ENCODE measurements around the gene SWT1.

SWT1 gene

GRCh38 chr1:185267701-185268100 is 110.7 kb downstream of the SWT1 start:
- Histone ChIP-seq H3K27ac (ENCODE audit: low read length) (no peak overlapping the region), H3K36me3 (ENCODE audit: control insufficient read depth in 1 of 2, insufficient read depth in 2 of 2, low read length in 2 of 2) (no peaks in the 10 kb centered on the region), H3K4me3 (ENCODE audit: low read depth in 1 of 2, low read length in 2 of 2) (no peak overlapping the region), H3K27me3 (ENCODE audit: low read depth, low read length) (no peaks in the 10 kb centered on the region), H3K9me3 (ENCODE audit: control insufficient read depth in 1 of 2, low read length in 2 of 2) (no peaks in the 10 kb centered on the region), H3K4me1 (ENCODE audit: control insufficient read depth in 1 of 2, insufficient read depth in 2 of 2, low read length in 2 of 2) (no peaks in the 10 kb centered on the region)

GRCh38 chr1:185268352-185268751 is 111.4 kb downstream of the SWT1 start:
- no peaks in the 10 kb centered on the region for H3K4me1 ChIP-seq (ENCODE audit: control insufficient read depth in 1 of 2, insufficient read depth in 2 of 2, low read length in 2 of 2)
- no peaks in the 10 kb centered on the region for H3K36me3 ChIP-seq (ENCODE audit: control insufficient read depth in 1 of 2, insufficient read depth in 2 of 2, low read length in 2 of 2)
- no peak overlapping the region for H3K4me3 ChIP-seq (ENCODE audit: low read depth in 1 of 2, low read length in 2 of 2)
- no peak overlapping the region for H3K27ac ChIP-seq (ENCODE audit: low read length)
- H3K9me3 ChIP-seq (ENCODE audit: control insufficient read depth in 1 of 2, low read length in 2 of 2): no peaks in the 10 kb centered on the region
- H3K27me3 ChIP-seq (ENCODE audit: low read depth, low read length): no peaks in the 10 kb centered on the region

- Histone ChIP-seq H3K27ac (ENCODE audit: low read length) (no peak overlapping the region), H3K4me3 (ENCODE audit: low read depth in 1 of 2, low read length in 2 of 2) (no peak overlapping the region), H3K36me3 (ENCODE audit: control insufficient read depth in 1 of 2, insufficient read depth in 2 of 2, low read length in 2 of 2) (no peaks in the 10 kb centered on the region), H3K27me3 (ENCODE audit: low read depth, low read length) (no peaks in the 10 kb centered on the region), H3K4me1 (ENCODE audit: control insufficient read depth in 1 of 2, insufficient read depth in 2 of 2, low read length in 2 of 2) (no peaks in the 10 kb centered on the region), H3K9me3 (ENCODE audit: control insufficient read depth in 1 of 2, low read length in 2 of 2) (no peaks in the 10 kb centered on the region)
Observed at GRCh38 chr1:185271921-185272320, 115.0 kb downstream of the SWT1 start.

GRCh38 chr1:185279571-185279970 is 122.6 kb downstream of the SWT1 start:
- no peaks in the 10 kb centered on the region for H3K27me3 ChIP-seq (ENCODE audit: low read depth, low read length)
- H3K9me3 ChIP-seq (ENCODE audit: control insufficient read depth in 1 of 2, low read length in 2 of 2): no peaks in the 10 kb centered on the region
- H3K4me3 ChIP-seq (ENCODE audit: low read depth in 1 of 2, low read length in 2 of 2): no peak overlapping the region
- no peaks in the 10 kb centered on the region for H3K4me1 ChIP-seq (ENCODE audit: control insufficient read depth in 1 of 2, insufficient read depth in 2 of 2, low read length in 2 of 2)
- peaks cover 0 to 12% of the 10 kb centered on the region in 2 donors for H3K36me3 ChIP-seq (ENCODE audit: control insufficient read depth in 1 of 2, insufficient read depth in 2 of 2, low read length in 2 of 2)
- H3K27ac ChIP-seq (ENCODE audit: low read length): no peak overlapping the region

GRCh38 chr1:185280589-185280988 is 123.6 kb downstream of the SWT1 start:
- Histone ChIP-seq H3K36me3 (ENCODE audit: control insufficient read depth in 1 of 2, insufficient read depth in 2 of 2, low read length in 2 of 2) (peaks cover 0 to 12% of the 10 kb centered on the region in 2 donors), H3K27ac (ENCODE audit: low read length) (no peak overlapping the region), H3K9me3 (ENCODE audit: control insufficient read depth in 1 of 2, low read length in 2 of 2) (no peaks in the 10 kb centered on the region), H3K4me3 (ENCODE audit: low read depth in 1 of 2, low read length in 2 of 2) (no peak overlapping the region), H3K27me3 (ENCODE audit: low read depth, low read length) (no peaks in the 10 kb centered on the region), H3K4me1 (ENCODE audit: control insufficient read depth in 1 of 2, insufficient read depth in 2 of 2, low read length in 2 of 2) (no peaks in the 10 kb centered on the region)

GRCh38 chr1:185281245-185281644 is 124.3 kb downstream of the SWT1 start:
- Histone ChIP-seq H3K9me3 (ENCODE audit: control insufficient read depth in 1 of 2, low read length in 2 of 2) (no peaks in the 10 kb centered on the region), H3K4me1 (ENCODE audit: control insufficient read depth in 1 of 2, insufficient read depth in 2 of 2, low read length in 2 of 2) (no peaks in the 10 kb centered on the region), H3K36me3 (ENCODE audit: control insufficient read depth in 1 of 2, insufficient read depth in 2 of 2, low read length in 2 of 2) (peaks cover 0 to 12% of the 10 kb centered on the region in 2 donors), H3K27ac (ENCODE audit: low read length) (no peak overlapping the region), H3K27me3 (ENCODE audit: low read depth, low read length) (no peaks in the 10 kb centered on the region), H3K4me3 (ENCODE audit: low read depth in 1 of 2, low read length in 2 of 2) (no peak overlapping the region)

- H3K36me3 ChIP-seq (ENCODE audit: control insufficient read depth in 1 of 2, insufficient read depth in 2 of 2, low read length in 2 of 2): peaks cover 0 to 5% of the 10 kb centered on the region in 2 donors
- no peak overlapping the region for H3K27ac ChIP-seq (ENCODE audit: low read length)
- no peak overlapping the region for H3K4me3 ChIP-seq (ENCODE audit: low read depth in 1 of 2, low read length in 2 of 2)
- H3K4me1 ChIP-seq (ENCODE audit: control insufficient read depth in 1 of 2, insufficient read depth in 2 of 2, low read length in 2 of 2): no peaks in the 10 kb centered on the region
- no peaks in the 10 kb centered on the region for H3K27me3 ChIP-seq (ENCODE audit: low read depth, low read length)
- no peaks in the 10 kb centered on the region for H3K9me3 ChIP-seq (ENCODE audit: control insufficient read depth in 1 of 2, low read length in 2 of 2)
Observed at GRCh38 chr1:185284116-185284515, 127.1 kb downstream of the SWT1 start.

GRCh38 chr1:185284533-185285276 is 127.7 kb downstream of the SWT1 start:
- Histone ChIP-seq H3K4me3 (ENCODE audit: low read depth in 1 of 2, low read length in 2 of 2) (no peak overlapping the region), H3K4me1 (ENCODE audit: control insufficient read depth in 1 of 2, insufficient read depth in 2 of 2, low read length in 2 of 2) (no peaks in the 10 kb centered on the region), H3K36me3 (ENCODE audit: control insufficient read depth in 1 of 2, insufficient read depth in 2 of 2, low read length in 2 of 2) (peaks cover 0 to 5% of the 10 kb centered on the region in 2 donors), H3K27ac (ENCODE audit: low read length) (no peak overlapping the region), H3K9me3 (ENCODE audit: control insufficient read depth in 1 of 2, low read length in 2 of 2) (no peaks in the 10 kb centered on the region), H3K27me3 (ENCODE audit: low read depth, low read length) (no peaks in the 10 kb centered on the region)

GRCh38 chr1:185287451-185287850 is 130.5 kb downstream of the SWT1 start:
- no peaks in the 10 kb centered on the region for H3K36me3 ChIP-seq (ENCODE audit: control insufficient read depth in 1 of 2, insufficient read depth in 2 of 2, low read length in 2 of 2)
- no peak overlapping the region for H3K27ac ChIP-seq (ENCODE audit: low read length)
- H3K27me3 ChIP-seq (ENCODE audit: low read depth, low read length): no peaks in the 10 kb centered on the region
- H3K4me1 ChIP-seq (ENCODE audit: control insufficient read depth in 1 of 2, insufficient read depth in 2 of 2, low read length in 2 of 2): no peaks in the 10 kb centered on the region
- H3K4me3 ChIP-seq (ENCODE audit: low read depth in 1 of 2, low read length in 2 of 2): no peak overlapping the region
- no peaks in the 10 kb centered on the region for H3K9me3 ChIP-seq (ENCODE audit: control insufficient read depth in 1 of 2, low read length in 2 of 2)

GRCh38 chr1:185288435-185288834 is 131.5 kb downstream of the SWT1 start:
- no peak overlapping the region for H3K27ac ChIP-seq (ENCODE audit: low read length)
- H3K4me3 ChIP-seq (ENCODE audit: low read depth in 1 of 2, low read length in 2 of 2): no peak overlapping the region
- H3K9me3 ChIP-seq (ENCODE audit: control insufficient read depth in 1 of 2, low read length in 2 of 2): no peaks in the 10 kb centered on the region
- H3K27me3 ChIP-seq (ENCODE audit: low read depth, low read length): no peaks in the 10 kb centered on the region
- no peaks in the 10 kb centered on the region for H3K36me3 ChIP-seq (ENCODE audit: control insufficient read depth in 1 of 2, insufficient read depth in 2 of 2, low read length in 2 of 2)
- H3K4me1 ChIP-seq (ENCODE audit: control insufficient read depth in 1 of 2, insufficient read depth in 2 of 2, low read length in 2 of 2): no peaks in the 10 kb centered on the region

- Histone ChIP-seq H3K4me3 (ENCODE audit: low read depth in 1 of 2, low read length in 2 of 2) (no peak overlapping the region), H3K27ac (ENCODE audit: low read length) (no peak overlapping the region), H3K9me3 (ENCODE audit: control insufficient read depth in 1 of 2, low read length in 2 of 2) (no peaks in the 10 kb centered on the region), H3K27me3 (ENCODE audit: low read depth, low read length) (no peaks in the 10 kb centered on the region), H3K4me1 (ENCODE audit: control insufficient read depth in 1 of 2, insufficient read depth in 2 of 2, low read length in 2 of 2) (no peaks in the 10 kb centered on the region), H3K36me3 (ENCODE audit: control insufficient read depth in 1 of 2, insufficient read depth in 2 of 2, low read length in 2 of 2) (peaks cover 5 to 6% of the 10 kb centered on the region in 2 donors)
Observed at GRCh38 chr1:185289880-185290279, 132.9 kb downstream of the SWT1 start.

GRCh38 chr1:185291159-185291558 is 134.2 kb downstream of the SWT1 start:
- Histone ChIP-seq H3K4me3 (ENCODE audit: low read depth in 1 of 2, low read length in 2 of 2) (no peak overlapping the region), H3K4me1 (ENCODE audit: control insufficient read depth in 1 of 2, insufficient read depth in 2 of 2, low read length in 2 of 2) (no peaks in the 10 kb centered on the region), H3K27ac (ENCODE audit: low read length) (no peak overlapping the region), H3K9me3 (ENCODE audit: control insufficient read depth in 1 of 2, low read length in 2 of 2) (no peaks in the 10 kb centered on the region), H3K27me3 (ENCODE audit: low read depth, low read length) (no peaks in the 10 kb centered on the region), H3K36me3 (ENCODE audit: control insufficient read depth in 1 of 2, insufficient read depth in 2 of 2, low read length in 2 of 2) (peaks cover 17 to 19% of the 10 kb centered on the region in 2 donors)

Data from muscle layer of duodenum (tissue), 2 donors.